GM12873 (cell line): Measurements from ENCODE around the gene IL18.

ENCODE experiments used
- TF ChIP-seq, protein P1 (sequence below): IDR thresholded peaks from 2 replicates; pipeline ENCODE4 v1.5.1; 2012; ENCODE audit warnings: low read depth, mild to moderate bottlenecking, moderate library complexity, low read length, control low read depth; ENCODE audit not compliant: insufficient read depth; ENCODE audit errors: missing control alignments

IL18 gene

DNA sequence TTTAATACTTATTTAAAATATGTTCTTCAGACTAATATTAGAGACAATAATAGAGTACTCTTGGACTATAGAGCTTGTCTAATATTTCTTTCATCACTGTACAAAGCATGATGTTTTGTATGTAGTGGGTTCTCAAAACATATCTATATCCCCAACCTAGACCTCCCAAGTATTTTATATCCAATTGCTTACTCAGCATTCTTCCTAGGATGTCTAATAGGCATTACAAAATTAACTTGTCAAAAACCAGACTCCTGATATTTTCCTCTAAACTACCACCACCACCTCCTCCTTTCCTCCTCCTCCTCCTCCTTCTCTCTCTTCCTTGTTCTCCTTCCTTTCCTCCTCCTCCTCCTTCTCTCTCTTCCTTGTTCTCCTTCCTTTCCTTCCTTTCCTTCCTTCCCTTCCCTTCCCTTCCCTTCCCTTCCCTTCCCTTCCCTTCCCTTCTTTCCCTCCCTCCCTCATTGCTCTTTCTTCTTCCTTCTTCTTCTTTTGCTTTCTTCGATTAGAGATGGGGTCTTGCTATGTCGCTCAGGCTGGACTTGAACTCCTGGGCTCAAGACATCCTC, 32.7 kb upstream of the IL18 start:
- TF ChIP-seq, protein P1, sequence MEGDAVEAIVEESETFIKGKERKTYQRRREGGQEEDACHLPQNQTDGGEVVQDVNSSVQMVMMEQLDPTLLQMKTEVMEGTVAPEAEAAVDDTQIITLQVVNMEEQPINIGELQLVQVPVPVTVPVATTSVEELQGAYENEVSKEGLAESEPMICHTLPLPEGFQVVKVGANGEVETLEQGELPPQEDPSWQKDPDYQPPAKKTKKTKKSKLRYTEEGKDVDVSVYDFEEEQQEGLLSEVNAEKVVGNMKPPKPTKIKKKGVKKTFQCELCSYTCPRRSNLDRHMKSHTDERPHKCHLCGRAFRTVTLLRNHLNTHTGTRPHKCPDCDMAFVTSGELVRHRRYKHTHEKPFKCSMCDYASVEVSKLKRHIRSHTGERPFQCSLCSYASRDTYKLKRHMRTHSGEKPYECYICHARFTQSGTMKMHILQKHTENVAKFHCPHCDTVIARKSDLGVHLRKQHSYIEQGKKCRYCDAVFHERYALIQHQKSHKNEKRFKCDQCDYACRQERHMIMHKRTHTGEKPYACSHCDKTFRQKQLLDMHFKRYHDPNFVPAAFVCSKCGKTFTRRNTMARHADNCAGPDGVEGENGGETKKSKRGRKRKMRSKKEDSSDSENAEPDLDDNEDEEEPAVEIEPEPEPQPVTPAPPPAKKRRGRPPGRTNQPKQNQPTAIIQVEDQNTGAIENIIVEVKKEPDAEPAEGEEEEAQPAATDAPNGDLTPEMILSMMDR, result no peak

DNA sequence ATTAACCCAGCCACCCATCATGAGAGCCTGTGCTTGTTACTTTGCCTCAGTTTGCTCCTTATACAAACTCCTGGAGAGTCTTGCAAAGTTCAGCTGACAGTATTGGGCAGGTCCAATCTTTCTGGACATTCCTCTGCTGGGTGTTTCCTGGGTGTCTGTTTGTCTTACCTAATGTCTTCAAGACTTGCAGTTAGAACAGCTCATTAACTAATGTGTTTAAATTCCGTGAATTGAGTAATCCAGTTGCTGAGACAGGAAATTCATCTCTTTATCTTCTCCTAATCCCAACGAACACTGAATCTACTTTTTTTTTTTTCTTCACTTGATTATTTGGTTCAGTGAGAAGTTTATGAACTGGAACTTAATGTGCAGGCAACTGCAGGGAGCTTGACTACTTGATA, 32.1 kb upstream of the IL18 start:
- TF ChIP-seq, protein P1, result no peak

DNA sequence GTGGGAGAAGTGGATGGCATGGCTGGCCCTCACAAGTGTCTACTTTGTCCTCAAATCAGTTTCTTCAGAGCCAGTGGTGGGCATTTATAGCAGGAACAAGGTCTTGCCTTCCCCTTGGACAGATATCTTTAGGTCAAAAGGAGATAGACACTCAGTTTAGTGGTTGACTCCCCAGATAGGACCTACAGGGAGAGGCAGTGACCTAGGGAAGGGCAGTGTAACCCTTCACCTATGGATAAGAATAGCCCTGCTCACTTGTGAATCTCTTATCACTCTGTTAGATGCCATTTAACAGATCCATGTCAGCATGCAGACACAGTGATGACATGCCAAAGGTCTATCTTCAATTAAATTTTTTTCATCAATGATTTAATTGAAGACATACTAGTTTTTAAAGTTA, 22.4 kb upstream of the IL18 start:
- TF ChIP-seq, protein P1, result no peak

DNA sequence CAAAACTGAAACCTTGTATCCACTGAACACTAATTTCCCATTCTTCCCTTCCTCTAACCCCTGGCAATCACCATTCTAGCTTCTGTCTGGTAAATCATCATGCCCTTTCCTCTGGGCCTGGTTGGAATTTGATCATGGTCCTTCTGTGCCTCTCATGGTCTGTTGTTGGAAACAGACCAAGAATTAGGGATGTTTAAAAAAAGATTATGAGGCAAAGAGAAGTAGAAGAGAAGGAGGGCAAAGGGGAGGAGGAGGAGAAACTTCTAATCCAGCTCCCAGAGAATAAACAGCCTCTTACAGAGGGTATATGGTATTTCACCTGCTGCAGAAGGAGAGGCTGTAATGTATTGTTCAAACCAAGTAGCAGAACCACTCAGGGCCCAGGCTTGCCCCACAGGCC, 22.0 kb upstream of the IL18 start:
- TF ChIP-seq, protein P1, result no peak

DNA sequence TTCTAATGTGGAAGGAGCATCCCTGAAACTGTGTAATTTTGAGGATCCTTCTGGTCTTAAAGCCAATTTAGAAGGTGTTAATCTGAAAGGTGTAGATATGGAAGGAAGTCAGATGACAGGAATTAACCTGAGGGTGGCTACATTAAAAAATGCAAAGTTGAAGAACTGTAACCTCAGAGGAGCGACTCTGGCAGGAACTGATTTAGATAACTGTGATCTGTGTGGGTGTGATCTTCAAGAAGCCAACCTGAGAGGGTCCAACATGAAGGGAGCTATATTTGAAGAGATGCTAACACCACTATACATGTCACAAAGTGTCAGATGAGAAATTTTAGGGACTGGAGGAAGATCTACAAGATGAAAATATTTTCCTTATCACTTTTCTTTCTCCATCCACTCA, 19.0 kb upstream of the IL18 start:
- TF ChIP-seq, protein P1, result no peak

DNA sequence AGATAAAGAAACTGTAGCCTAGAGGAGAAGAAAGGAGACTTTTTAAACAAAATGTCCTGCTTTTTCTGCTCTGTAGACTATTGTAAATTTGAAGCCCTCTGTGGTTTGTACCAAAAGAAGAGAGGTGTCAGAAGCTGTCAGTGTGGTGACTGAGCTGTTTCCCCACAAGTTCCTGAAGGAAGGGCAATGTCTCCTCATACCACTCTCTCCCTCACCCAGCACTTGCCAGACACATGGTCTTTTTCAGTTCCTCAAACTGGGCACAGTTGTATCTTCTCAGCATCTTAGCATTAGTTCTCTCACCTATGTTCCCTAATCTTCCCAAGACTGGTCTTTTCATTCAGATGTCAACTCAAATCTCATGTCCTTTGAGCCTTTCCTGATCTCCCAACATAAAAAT, 15.7 kb upstream of the IL18 start:
- TF ChIP-seq, protein P1, result no peak

DNA sequence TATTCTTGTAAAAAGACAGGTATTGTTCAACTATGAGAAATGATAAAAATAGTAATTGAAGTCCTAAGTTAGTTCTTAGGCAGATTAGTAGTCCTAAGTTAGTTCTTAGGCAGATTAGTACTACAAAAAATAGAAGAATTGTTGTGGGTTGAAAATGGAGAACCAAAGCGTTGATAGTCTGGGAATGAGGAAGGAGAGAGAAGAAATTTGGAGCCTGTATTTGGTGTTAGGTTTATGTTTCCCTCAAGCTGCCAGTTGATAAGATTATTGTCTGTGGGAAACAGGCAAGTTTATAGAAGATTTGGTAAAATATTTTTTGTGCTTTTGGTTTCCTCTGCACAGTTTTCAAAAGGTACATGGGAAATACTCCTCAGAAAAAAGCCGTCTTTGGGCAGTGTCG, 15.0 kb upstream of the IL18 start:
- TF ChIP-seq, protein P1, result no peak
